Neutrophil (primary cell): Measurements from ENCODE around the gene PCDHA8.
"Not testable (repeated sequence)": the region's sequence is repeated elsewhere in the genome, so short reads cannot be mapped to it uniquely, and the experiment has no call there.

Experiments used
- H3K27ac ChIP-seq: fragments of 200-600 bp; sonication (generic); 2 replicates; pipeline ENCODE4 v1.5.1; 2016; ENCODE audit warnings: mild to moderate bottlenecking, moderate library complexity
- H3K27me3 ChIP-seq: fragments of 200-600 bp; sonication (generic); 2 replicates; pipeline ENCODE4 v1.6.0; 2016; ENCODE audit warnings: mild to moderate bottlenecking
- H3K36me3 ChIP-seq: fragments of 200-600 bp; sonication (generic); 2 replicates; pipeline ENCODE4 v1.5.1; 2017
- H3K4me1 ChIP-seq, 2 experiments: fragments of 200-600 bp in 1 of 2; sonication (generic) in 1 of 2; 1 replicate in 1 of 2; 2 replicates in 1 of 2; pipeline versions ENCODE4 v1.5.1 to v1.6.1; 2013 to 2016; ENCODE audit warnings: low read depth in 1 of 2, low read length in 1 of 2, mild to moderate bottlenecking in 1 of 2, moderate library complexity in 1 of 2; ENCODE audit not compliant: control insufficient read depth in 1 of 2, insufficient read depth in 1 of 2
- H3K4me3 ChIP-seq, 2 experiments: fragments of 200-600 bp in 1 of 2; sonication (generic) in 1 of 2; 1 replicate in 1 of 2; 2 replicates in 1 of 2; pipeline ENCODE4 v1.5.1; 2013 to 2016; ENCODE audit warnings: low read depth in 1 of 2, low read length in 1 of 2, mild to moderate bottlenecking in 1 of 2, moderate library complexity in 1 of 2
- H3K9me3 ChIP-seq: fragments of 200-600 bp; sonication (generic); 2 replicates; pipeline ENCODE4 v1.5.1; 2016
- CTCF ChIP-seq: fragments of 200-600 bp; sonication (generic); IDR thresholded peaks from 2 replicates; pipeline ENCODE4 v1.5.1; 2016; ENCODE audit warnings: antibody characterized with exemption

Gene PCDHA8

GRCh38 chr5:140875085-140876065, 34.4 kb downstream of the PCDHA8 start, which contains the start of gene PCDHA12:
Gene PCDHA12 (plus strand): TSS chr5:140875308. CDS start chr5:140875473, 165 bp downstream.
- Histone ChIP-seq H3K36me3 (no peaks in the 10 kb centered on the region), H3K27me3 (peaks cover 51% of the 10 kb centered on the region), H3K27ac (no peak within 1 kb of the TSS), H3K9me3 (peaks cover 35% of the 10 kb centered on the region), H3K4me3 (no peak within 1 kb of the TSS), H3K4me1 (no peaks in the 10 kb centered on the region)
- TF ChIP-seq CTCF: no peak

- not testable (repeated sequence) for H3K27ac ChIP-seq, H3K36me3 ChIP-seq, H3K4me3 ChIP-seq, H3K4me1 ChIP-seq
- H3K9me3 ChIP-seq: peaks cover 27% of the 10 kb centered on the region
- H3K27me3 ChIP-seq: peaks cover 49% of the 10 kb centered on the region
Measured at GRCh38 chr5:140876541-140877261, 35.7 kb downstream of the PCDHA8 start.

GRCh38 chr5:140877262-140877581, 36.2 kb downstream of the PCDHA8 start:
- H3K9me3 ChIP-seq: peaks cover 32% of the 10 kb centered on the region
- TF ChIP-seq CTCF: no peak
- H3K27me3 ChIP-seq: peaks cover 53% of the 10 kb centered on the region
- H3K27ac ChIP-seq: no peak overlapping the region
- no peak overlapping the region for H3K4me3 ChIP-seq
- no peaks in the 10 kb centered on the region for H3K4me1 ChIP-seq
- no peaks in the 10 kb centered on the region for H3K36me3 ChIP-seq

- no peak for TF ChIP-seq CTCF
- H3K36me3 ChIP-seq: no peaks in the 10 kb centered on the region
- H3K4me3 ChIP-seq: no peak within 1 kb of the TSS
- H3K9me3 ChIP-seq: peaks cover 35% of the 10 kb centered on the region
- H3K27me3 ChIP-seq: peaks cover 47% of the 10 kb centered on the region
- H3K4me1 ChIP-seq: no peaks in the 10 kb centered on the region
- H3K27ac ChIP-seq: no peak within 1 kb of the TSS
Measured at GRCh38 chr5:140881889-140882590, 41.1 kb downstream of the PCDHA8 start, which contains the start of gene PCDHA13. Gene PCDHA13 (plus strand): TSS chr5:140882124. CDS start chr5:140882269, 145 bp downstream.

GRCh38 chr5:140882591-140882899, 41.6 kb downstream of the PCDHA8 start:
- no peak overlapping the region for H3K27ac ChIP-seq
- no peaks in the 10 kb centered on the region for H3K36me3 ChIP-seq
- H3K4me3 ChIP-seq: no peak overlapping the region
- TF ChIP-seq CTCF: no peak
- no peaks in the 10 kb centered on the region for H3K4me1 ChIP-seq
- peaks cover 42% of the 10 kb centered on the region for H3K27me3 ChIP-seq
- H3K9me3 ChIP-seq: peaks cover 30% of the 10 kb centered on the region
